Lung microvascular endothelial cell (primary cell): ENCODE results near the gene ATP2B3. TPM values are rescaled to one million over a fixed set of nuclear protein-coding genes. Genes with fewer than 3 reads are reported as not detected.

ENCODE experiments used
- DNase-seq, 2 donors: peaks; one replicate each; pipeline versions ENCODE4 v3.0.0 to v3.0.0-alpha.2; 2010; ENCODE audit warnings: low read depth in 2 of 2
- total RNA-seq: library from RNA; depleted of rRNA; stranded (reverse); fragments of >200 nt; gene quantifications from 2 replicates; pipeline ENCODE4 v1.2.1, GENCODE V29; 2014

Gene ATP2B3
- total RNA-seq, 1 donor from 2014 or later = not detected

DNA sequence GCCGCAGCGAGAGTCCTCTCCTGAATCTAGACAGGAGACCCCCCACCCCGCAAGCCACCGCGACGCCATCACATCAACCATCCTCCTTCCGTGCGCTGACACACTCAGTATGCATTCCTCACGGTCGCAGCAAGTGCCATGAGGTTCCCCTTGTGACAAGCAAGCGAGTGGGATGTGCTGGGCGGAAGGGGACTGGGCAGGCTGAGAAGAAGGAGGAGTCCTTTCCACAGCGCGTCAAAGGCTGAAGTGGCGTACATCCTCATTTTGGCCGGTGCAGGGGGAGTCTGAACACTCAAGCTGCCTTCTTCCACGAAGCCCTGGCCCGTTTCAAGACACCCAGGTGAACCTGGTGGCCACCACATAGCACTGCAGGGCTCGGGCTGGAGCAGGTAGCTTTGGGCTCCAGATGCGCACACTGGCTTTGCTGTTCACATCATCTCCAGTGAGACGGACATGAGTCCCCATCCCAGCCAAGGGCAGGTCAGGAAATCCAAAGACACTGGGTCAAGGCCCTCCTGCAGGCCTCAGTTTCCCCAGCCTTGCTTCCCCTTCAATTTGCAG is 51.1 kb downstream of the ATP2B3 start:
- no peak for DNase-seq

DNA sequence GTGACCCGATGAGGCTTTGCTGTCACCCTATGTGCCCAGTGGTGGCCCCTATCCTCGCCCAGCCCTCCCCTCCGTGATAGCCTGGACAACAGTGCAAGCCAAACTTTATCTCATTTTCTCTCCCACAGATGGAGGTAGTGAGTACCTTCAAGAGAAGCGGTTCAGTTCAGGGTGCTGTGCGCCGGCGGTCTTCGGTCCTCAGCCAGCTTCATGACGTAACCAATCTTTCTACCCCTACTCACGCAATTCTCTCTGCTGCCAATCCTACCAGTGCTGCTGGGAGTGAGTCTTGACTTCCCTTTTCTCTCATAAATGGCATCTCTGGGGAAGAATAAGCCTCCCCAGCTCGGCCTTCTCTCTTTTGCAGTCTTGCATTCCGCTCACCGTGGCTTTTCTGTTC is 52.0 kb downstream of the ATP2B3 start:
- no peak for DNase-seq

DNA sequence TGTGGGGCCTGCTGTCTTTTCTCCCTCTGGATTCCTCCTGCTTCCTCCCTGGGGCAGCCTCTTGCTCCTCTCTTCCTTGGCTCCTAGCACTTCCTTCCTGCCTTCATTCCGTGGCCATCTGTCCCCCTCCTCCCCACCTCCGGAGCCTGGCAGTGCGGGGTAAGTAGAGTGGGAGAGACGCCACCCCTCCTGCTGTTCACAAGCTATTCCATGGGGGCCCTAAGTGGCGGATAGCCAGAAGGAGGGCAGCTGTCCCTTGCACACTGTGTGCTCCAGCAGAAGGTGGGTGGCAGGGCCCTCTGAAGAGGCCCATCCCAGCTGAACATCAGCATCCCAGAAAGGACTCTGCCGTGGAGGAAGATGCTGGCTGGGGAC is 54.1 kb downstream of the ATP2B3 start:
- DNase-seq = no peak

DNA sequence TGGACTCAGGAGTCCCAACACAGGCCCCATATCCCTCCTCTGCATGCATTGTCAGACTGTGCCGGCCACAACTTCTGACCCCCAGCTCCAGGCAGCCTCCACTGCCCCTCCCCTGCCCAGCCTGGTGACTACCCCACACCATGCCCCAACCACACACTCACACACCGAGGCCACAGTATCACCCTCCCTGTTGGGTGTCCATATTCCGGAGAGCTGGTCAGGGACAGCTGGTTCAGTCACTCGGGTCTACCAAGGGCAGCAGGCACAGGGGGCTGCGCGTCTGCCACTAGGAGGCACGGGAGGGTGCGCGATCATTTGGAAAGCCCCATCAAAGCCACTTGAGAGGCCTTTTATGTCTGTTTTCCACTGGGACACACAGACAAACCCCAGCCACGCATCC is 55.2 kb downstream of the ATP2B3 start:
- DNase-seq = no peak

GRCh38 chrX:153573984-153574383 is 56.5 kb downstream of the ATP2B3 start:
- no peak for DNase-seq

DNA sequence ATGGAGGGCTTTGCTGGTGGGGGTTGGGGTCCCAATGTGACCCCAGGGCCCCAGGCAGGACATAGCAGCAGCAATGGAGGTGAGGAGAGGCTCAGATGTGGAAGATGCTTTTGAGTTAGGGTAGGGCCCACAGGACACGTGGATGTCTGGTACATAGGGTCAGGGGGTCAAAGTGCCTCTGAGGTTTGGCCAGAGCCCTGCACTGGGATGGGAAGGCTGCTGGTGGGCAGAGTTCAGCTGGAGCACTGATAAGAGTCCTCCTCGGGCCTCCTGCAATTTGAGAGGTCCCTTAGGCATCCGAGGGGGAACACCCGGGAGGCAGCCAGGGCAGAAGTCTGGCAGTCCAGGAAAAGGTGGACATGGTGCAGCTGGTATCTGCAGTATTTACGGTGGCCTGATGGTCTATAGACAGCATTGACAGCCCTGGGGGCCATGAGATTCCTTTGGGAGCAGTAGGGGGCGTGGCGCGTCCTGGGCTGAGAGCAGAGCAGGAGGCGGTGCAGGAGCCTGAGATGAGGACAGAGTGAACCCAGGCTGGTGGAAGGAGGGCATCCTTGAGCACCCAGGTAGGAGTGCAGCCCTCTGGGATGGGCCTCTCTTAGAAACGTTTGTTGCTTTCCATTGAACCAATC is 58.9 kb downstream of the ATP2B3 start:
- no peak for DNase-seq

GRCh38 chrX:153576961-153577360 is 59.5 kb downstream of the ATP2B3 start:
- DNase-seq = no peak

- DNase-seq = no peak
Measured at GRCh38 chrX:153578200-153578835, 60.9 kb downstream of the ATP2B3 start.

DNA sequence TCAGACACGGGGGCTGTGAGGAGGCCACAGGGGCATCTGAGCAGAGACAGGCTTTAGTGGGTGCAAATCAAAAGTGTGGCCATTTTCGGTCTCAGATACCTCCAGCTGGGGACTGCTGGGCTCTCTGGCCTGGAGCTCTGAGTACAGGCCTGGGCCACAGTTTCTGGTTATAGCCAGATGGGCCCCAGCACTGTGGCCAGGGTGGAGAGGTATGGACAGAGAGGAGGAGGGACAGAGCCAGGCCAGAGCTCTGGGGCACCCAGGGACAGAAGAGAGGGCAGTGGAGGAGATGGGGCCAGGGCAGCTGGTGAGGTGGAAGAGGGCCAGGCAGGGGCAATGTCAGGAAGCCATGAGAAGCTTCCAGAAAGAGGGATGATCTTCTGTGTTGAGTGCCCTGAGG is 61.4 kb downstream of the ATP2B3 start:
- DNase-seq = no peak

DNA sequence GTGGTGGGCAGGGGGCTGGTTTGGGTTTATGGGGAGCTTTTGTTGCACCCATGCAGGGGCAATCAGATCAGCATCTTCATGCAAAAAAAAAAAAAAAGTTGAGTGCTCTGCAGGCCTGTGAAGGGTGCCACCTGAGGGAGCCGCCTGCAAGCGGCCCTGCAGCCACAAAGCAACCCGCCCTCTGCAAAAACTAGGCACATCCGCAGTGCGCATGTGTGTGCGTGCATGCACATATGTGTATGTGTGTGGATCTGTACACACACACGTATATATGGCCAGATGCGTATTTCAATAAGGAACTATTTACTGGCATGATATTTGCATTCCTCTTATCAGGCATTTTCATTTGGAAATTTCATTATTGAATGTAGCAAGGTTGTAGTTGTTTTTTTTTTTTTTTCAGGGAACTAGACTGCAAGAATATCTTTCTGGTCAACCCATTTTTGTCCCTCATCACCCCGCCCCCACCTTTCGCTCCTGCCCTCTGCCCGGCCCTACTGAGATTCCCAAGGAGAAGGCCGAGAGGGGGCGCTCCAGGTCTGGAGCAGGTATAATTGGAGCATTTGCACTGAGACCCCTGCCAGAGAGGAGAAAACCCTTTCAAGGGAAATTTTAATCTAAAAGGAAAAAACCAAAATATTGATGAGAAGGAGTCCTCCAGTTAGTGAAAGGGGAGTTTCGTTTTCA is 63.4 kb downstream of the ATP2B3 start:
- DNase-seq = peak in 1 of 2 donors; percentile 8

- DNase-seq = peak; percentile 18 to 52
Measured at GRCh38 chrX:153582896-153583295, 65.5 kb downstream of the ATP2B3 start.

DNA sequence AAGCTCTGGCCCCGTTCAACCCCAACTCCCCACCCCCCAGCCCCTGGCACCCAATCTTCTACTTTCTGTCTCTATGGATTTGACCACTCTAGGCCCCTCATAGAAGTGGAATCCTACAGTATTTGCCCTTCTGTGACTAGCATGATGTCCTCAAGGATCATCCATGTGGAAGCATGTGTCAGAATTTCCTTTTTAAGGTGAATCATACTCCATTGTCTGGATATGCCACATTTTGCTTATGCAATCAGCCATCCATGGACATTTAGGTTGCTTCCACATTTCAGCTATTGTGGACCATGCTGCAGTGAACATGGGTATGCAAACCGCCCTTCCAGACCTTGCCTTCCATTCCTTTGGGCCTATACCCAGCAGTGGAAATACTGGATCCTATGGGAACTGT is 66.0 kb downstream of the ATP2B3 start:
- DNase-seq = peak in 1 of 2 donors; percentile 14

- DNase-seq = no peak
Measured at GRCh38 chrX:153585827-153586226, 68.4 kb downstream of the ATP2B3 start.

GRCh38 chrX:153587342-153587741 is 69.9 kb downstream of the ATP2B3 start:
- DNase-seq = no peak

GRCh38 chrX:153588021-153588781 is 70.8 kb downstream of the ATP2B3 start:
- DNase-seq = no peak

- no peak for DNase-seq
Measured at GRCh38 chrX:153588782-153589446, 71.5 kb downstream of the ATP2B3 start.

DNA sequence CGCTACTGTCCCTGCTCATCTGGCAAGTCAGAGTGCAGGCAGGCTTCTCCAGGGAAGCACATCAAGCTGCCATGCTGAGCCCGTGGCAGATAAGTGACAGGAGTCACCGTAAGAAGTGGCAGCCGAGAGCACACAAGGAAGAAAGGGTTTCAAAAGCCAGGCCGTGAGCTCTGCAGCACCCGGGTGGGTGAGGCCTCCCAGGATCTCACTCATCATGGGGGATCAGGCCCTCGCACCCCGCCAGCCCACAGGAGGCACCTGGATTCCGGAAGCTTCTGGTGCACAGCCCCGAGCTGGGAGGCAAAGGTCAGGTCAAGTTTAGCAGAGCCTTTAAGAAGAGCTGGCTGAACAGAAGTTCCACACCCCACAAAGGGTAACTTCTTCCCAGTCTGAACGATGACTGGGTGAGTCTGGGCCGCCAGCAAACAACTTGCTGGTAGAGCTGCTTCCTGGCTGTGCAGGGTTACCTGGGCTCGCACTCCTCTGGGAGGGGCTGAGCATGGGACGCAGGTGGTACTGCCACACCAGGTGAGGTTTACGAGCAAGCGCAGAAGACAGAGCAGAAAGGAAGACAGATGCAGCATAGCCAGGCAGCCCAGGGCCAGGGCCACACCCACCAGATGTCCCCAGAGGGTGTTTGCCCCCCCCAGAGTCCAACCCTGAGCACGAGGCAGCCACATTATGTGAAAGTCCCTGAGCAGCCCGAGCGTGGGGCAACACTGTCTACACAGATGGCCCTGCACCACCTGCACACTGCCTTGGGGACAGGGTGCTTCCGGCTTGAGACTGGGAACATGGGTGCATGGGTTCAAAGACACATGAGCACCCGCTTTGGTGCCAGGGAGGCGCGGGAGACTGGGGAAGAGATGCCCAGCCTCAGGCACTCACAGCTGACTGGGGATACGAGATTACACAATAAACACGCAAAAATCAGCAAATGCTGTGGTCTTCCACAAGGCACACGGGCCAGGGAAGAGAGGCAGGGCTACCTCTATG is 73.8 kb downstream of the ATP2B3 start:
- no peak for DNase-seq

DNA sequence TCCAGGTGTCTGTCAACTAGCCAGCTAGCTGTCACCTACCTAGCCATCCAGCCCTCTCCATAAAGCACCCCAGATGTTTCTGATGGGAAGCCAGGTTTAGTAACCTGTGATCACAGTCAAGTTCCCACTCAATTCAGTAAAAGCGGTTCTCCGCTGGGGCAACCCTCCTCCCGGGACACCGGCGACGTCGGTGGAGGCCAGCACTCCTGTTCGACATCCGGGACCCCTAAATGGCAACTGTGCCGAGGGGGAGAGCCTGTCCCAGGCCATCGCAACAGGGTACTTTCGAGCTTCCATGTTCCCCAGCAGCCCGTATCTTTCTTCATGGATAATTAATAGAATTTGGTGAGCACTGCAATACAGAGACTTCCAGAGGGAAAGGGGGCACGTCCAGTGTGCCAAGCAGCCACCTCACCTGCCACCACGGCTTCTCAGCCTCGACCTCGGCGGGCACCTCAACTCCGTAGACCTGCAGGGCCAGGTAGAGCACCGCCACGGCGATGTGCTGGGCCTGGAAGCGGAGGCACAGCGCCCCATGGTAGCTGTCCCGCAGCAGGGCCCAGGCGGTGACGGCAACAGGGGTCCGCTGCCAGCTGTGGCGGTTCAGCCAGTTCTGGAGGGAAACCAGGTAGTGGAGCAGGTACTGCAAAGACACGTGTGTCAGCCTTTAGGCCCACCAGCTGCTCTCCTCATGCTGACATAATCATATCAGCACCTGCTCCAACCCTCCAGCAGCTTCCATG is 74.8 kb downstream of the ATP2B3 start:
- no peak for DNase-seq

DNA sequence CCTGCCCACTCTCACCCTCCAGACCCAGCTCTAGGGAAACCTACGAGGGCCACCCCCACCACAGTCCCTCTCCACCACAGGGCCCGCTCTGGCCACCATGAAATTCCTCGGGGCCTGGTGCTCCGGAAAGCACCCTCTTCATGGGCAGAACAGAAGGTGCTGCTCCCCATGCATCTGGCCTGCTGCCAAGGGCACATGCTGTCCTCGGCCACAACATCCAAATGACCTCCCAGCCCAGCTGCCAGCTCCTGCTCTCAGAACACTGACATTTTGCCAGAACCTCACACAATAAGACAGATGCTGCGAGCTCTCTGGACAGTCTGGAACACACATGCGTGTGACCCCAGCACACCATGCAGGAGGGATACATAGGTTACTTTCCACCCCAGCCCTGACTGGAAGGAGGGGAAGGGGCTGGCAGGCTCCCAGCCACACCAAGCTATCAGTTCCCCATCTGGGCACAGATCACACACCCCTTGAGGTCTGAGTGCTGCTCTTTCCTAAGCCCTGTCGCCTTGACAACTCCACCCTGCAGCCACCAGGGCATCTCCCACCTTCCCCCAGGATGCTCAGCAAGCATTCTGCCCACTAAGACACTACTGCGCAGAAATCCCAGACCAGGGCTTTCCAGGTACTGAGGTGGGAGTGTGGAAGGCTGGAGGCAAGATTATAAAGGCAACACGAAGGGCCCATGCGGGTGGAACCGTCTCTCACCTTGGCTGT is 75.7 kb downstream of the ATP2B3 start:
- DNase-seq = no peak
